Measurements from ENCODE around the gene OR5B12.

OR5B12 gene

GRCh38 chr11:58451585-58451984 lies 9.5 kb upstream of the OR5B12 start:
- TF ChIP-seq CTCF (IDR thresholded peaks at IDR 0.05; ENCODE audit: low read length, missing control alignments), result no peak
- DNase-seq (ENCODE audit: low read depth), result no peak
- H3K4me3 ChIP-seq (replicated peaks; ENCODE audit: low read depth, low read length), result no peak overlapping the region

- no peak overlapping the region for H3K4me3 ChIP-seq (replicated peaks; ENCODE audit: low read depth, low read length)
- no peak for TF ChIP-seq CTCF (IDR thresholded peaks at IDR 0.05; ENCODE audit: low read length, missing control alignments)
- no peak for DNase-seq (ENCODE audit: low read depth)
Observed at GRCh38 chr11:58446294-58446693, 4.3 kb upstream of the OR5B12 start.

GRCh38 chr11:58444300-58444699 lies 2.3 kb upstream of the OR5B12 start:
- TF ChIP-seq CTCF (IDR thresholded peaks at IDR 0.05; ENCODE audit: low read length, missing control alignments), result no peak
- H3K4me3 ChIP-seq (replicated peaks; ENCODE audit: low read depth, low read length), result no peak overlapping the region
- DNase-seq (ENCODE audit: low read depth), result no peak

- DNase-seq (ENCODE audit: low read depth), result no peak
- H3K4me3 ChIP-seq (replicated peaks; ENCODE audit: low read depth, low read length), result no peak overlapping the region
- no peak for TF ChIP-seq CTCF (IDR thresholded peaks at IDR 0.05; ENCODE audit: low read length, missing control alignments)
Observed at GRCh38 chr11:58438486-58438885, 3.5 kb downstream of the OR5B12 start.

- H3K4me3 ChIP-seq (replicated peaks; ENCODE audit: low read depth, low read length), result no peak overlapping the region
- DNase-seq (ENCODE audit: low read depth), result no peak
- no peak for TF ChIP-seq CTCF (IDR thresholded peaks at IDR 0.05; ENCODE audit: low read length, missing control alignments)
Observed at GRCh38 chr11:58434217-58434616, 7.8 kb downstream of the OR5B12 start.

GRCh38 chr11:58433638-58434203 lies 8.3 kb downstream of the OR5B12 start:
- no peak overlapping the region for H3K4me3 ChIP-seq (replicated peaks; ENCODE audit: low read depth, low read length)
- DNase-seq (ENCODE audit: low read depth), result no peak
- TF ChIP-seq CTCF (IDR thresholded peaks at IDR 0.05; ENCODE audit: low read length, missing control alignments), result no peak

GRCh38 chr11:58429273-58429672 lies 12.8 kb downstream of the OR5B12 start:
- TF ChIP-seq CTCF (IDR thresholded peaks at IDR 0.05; ENCODE audit: low read length, missing control alignments), result no peak
- DNase-seq (ENCODE audit: low read depth), result no peak
- H3K4me3 ChIP-seq (replicated peaks; ENCODE audit: low read depth, low read length), result no peak overlapping the region
